GM23338 (cell line): Measurements from ENCODE around the gene FILIP1L. TPM values are rescaled to one million over a fixed set of nuclear protein-coding genes. Genes with fewer than 3 reads are reported as not detected.

Source experiments
- ATAC-seq: fragments of 200-7000 bp; cut with Tn5 transposase; 3 replicates; pipeline ENCODE4 v1.9.1; 2020
- DNase-seq: peaks from one replicate; pipeline ENCODE4 v3.0.0-alpha.2; 2015; ENCODE audit warnings: low spot score
- H2AFZ ChIP-seq: fragments of 200-600 bp; sonication (generic); 2 replicates; pipeline ENCODE4 v1.8.0; 2016; ENCODE audit warnings: antibody characterized with exemption, mild to moderate bottlenecking, moderate library complexity
- H3F3A ChIP-seq: fragments of 200-600 bp; sonication (generic); replicated peaks from 2 replicates; pipeline ENCODE4 v1.8.0; 2017; ENCODE audit warnings: antibody characterized with exemption, mixed run types, low read depth
- H3K27ac ChIP-seq: fragments of 200-600 bp; sonication (generic); 2 replicates; pipeline ENCODE4 v1.6.1; 2016; ENCODE audit warnings: low read depth
- H3K27me3 ChIP-seq: fragments of 200-600 bp; sonication (generic); 2 replicates; pipeline ENCODE4 v1.8.0; 2016; ENCODE audit warnings: mild to moderate bottlenecking, mixed run types, moderate library complexity; ENCODE audit not compliant: insufficient read depth
- H3K36me3 ChIP-seq: fragments of 200-600 bp; sonication (generic); 2 replicates; pipeline ENCODE4 v1.8.0; 2016; ENCODE audit warnings: mild to moderate bottlenecking; ENCODE audit not compliant: insufficient read depth
- H3K4me1 ChIP-seq: fragments of 200-600 bp; sonication (generic); 2 replicates; pipeline ENCODE4 v1.8.0; 2016; ENCODE audit warnings: mild to moderate bottlenecking, moderate library complexity; ENCODE audit not compliant: insufficient read depth
- H3K4me2 ChIP-seq: fragments of 200-600 bp; sonication (generic); 2 replicates; pipeline ENCODE4 v1.7.1; 2017; ENCODE audit warnings: mixed run types
- H3K4me3 ChIP-seq: fragments of 200-600 bp; sonication (generic); 2 replicates; pipeline ENCODE4 v1.6.1; 2016; ENCODE audit warnings: mixed run types
- H3K79me2 ChIP-seq: fragments of 200-600 bp; sonication (generic); replicated peaks from 2 replicates; pipeline ENCODE4 v1.8.0; 2017; ENCODE audit warnings: mild to moderate bottlenecking; ENCODE audit not compliant: insufficient read depth
- H3K9me2 ChIP-seq: fragments of 200-600 bp; sonication (generic); 2 replicates; pipeline ENCODE4 v1.8.0; 2017; ENCODE audit not compliant: insufficient read depth
- H4K20me1 ChIP-seq: fragments of 200-600 bp; sonication (generic); replicated peaks from 2 replicates; pipeline ENCODE4 v1.8.0; 2017; ENCODE audit warnings: mild to moderate bottlenecking; ENCODE audit not compliant: insufficient read depth
- H3K27ac Mint-ChIP-seq: 2 replicates; pipeline ENCODE4 v1.8.0; 2020; ENCODE audit warnings: inconsistent platforms, mild to moderate bottlenecking, moderate library complexity, mixed read lengths
- H3K27me3 Mint-ChIP-seq: 3 replicates; pipeline ENCODE4 v1.8.0; 2022; ENCODE audit warnings: low read depth, mild to moderate bottlenecking, moderate library complexity, mixed read lengths, inconsistent platforms; ENCODE audit not compliant: insufficient read depth, poor library complexity
- H3K36me3 Mint-ChIP-seq: 3 replicates; pipeline ENCODE4 v1.8.0; 2021; ENCODE audit warnings: low read depth, mild to moderate bottlenecking, inconsistent platforms, moderate library complexity, mixed read lengths
- H3K4me1 Mint-ChIP-seq: 3 replicates; pipeline ENCODE4 v1.8.0; 2020; ENCODE audit warnings: mild to moderate bottlenecking, inconsistent platforms, mixed read lengths
- H3K4me3 Mint-ChIP-seq: 3 replicates; pipeline ENCODE4 v1.8.0; 2021; ENCODE audit warnings: moderate library complexity, mild to moderate bottlenecking, inconsistent platforms, mixed read lengths
- H3K9me3 Mint-ChIP-seq: 3 replicates; pipeline ENCODE4 v1.8.0; 2020; ENCODE audit warnings: moderate library complexity, mild to moderate bottlenecking, inconsistent platforms, mixed read lengths
- CREB1 ChIP-seq: fragments of 250-450 bp; sonication (Bioruptor Pico); IDR thresholded peaks from 2 replicates; pipeline ENCODE4 v1.5.0; 2020; ENCODE audit warnings: low read depth, mild to moderate bottlenecking, moderate library complexity
- JUNB ChIP-seq: IDR thresholded peaks from one replicate; pipeline ENCODE4 v1.6.1; 2016; ENCODE audit warnings: antibody characterized with exemption; ENCODE audit not compliant: unreplicated experiment
- NANOG ChIP-seq: IDR thresholded peaks from 2 replicates; pipeline ENCODE4 v1.6.1; 2016; ENCODE audit warnings: antibody characterized with exemption, borderline replicate concordance
- ZNF331 ChIP-seq: fragments of 250-450 bp; sonication (Bioruptor Pico); IDR thresholded peaks from 2 replicates; pipeline ENCODE4 v1.5.0; 2020; ENCODE audit warnings: low read depth, mild to moderate bottlenecking, moderate library complexity
- polyA plus RNA-seq: library from polyadenylated mRNA; unstranded; fragments of >200 nt; fragmentation: Nextera tagmentation; extraction: Ambion mirVana; gene quantifications from 2 replicates; pipeline ENCODE4 v1.2.1, GENCODE V29; 2016
- total RNA-seq: library from RNA; depleted of rRNA; stranded (reverse); fragments of >200 nt; shearing (Covaris generic); gene quantifications from 2 replicates; pipeline ENCODE4 v1.2.3, GENCODE V29; 2014
- TF ChIP-seq, protein P1 (sequence below): fragments of 250-450 bp; sonication (Bioruptor Pico); IDR thresholded peaks from 2 replicates; pipeline ENCODE4 v1.5.0; 2020; ENCODE audit warnings: mild to moderate bottlenecking, moderate library complexity

The FILIP1L gene
- total and polyA plus RNA-seq, 2 experiments from 2014 or later = 1.6 TPM; not detected in 1

GRCh38 chr3:100131241-100131640 is 16.9 kb upstream of the FILIP1L start (continued):
- TF ChIP-seq ZNF331 (CRISPR knock-in tag) (no peak), NANOG (no peak), JUNB (no peak), CREB1 (no peak)
- TF ChIP-seq, protein P1, sequence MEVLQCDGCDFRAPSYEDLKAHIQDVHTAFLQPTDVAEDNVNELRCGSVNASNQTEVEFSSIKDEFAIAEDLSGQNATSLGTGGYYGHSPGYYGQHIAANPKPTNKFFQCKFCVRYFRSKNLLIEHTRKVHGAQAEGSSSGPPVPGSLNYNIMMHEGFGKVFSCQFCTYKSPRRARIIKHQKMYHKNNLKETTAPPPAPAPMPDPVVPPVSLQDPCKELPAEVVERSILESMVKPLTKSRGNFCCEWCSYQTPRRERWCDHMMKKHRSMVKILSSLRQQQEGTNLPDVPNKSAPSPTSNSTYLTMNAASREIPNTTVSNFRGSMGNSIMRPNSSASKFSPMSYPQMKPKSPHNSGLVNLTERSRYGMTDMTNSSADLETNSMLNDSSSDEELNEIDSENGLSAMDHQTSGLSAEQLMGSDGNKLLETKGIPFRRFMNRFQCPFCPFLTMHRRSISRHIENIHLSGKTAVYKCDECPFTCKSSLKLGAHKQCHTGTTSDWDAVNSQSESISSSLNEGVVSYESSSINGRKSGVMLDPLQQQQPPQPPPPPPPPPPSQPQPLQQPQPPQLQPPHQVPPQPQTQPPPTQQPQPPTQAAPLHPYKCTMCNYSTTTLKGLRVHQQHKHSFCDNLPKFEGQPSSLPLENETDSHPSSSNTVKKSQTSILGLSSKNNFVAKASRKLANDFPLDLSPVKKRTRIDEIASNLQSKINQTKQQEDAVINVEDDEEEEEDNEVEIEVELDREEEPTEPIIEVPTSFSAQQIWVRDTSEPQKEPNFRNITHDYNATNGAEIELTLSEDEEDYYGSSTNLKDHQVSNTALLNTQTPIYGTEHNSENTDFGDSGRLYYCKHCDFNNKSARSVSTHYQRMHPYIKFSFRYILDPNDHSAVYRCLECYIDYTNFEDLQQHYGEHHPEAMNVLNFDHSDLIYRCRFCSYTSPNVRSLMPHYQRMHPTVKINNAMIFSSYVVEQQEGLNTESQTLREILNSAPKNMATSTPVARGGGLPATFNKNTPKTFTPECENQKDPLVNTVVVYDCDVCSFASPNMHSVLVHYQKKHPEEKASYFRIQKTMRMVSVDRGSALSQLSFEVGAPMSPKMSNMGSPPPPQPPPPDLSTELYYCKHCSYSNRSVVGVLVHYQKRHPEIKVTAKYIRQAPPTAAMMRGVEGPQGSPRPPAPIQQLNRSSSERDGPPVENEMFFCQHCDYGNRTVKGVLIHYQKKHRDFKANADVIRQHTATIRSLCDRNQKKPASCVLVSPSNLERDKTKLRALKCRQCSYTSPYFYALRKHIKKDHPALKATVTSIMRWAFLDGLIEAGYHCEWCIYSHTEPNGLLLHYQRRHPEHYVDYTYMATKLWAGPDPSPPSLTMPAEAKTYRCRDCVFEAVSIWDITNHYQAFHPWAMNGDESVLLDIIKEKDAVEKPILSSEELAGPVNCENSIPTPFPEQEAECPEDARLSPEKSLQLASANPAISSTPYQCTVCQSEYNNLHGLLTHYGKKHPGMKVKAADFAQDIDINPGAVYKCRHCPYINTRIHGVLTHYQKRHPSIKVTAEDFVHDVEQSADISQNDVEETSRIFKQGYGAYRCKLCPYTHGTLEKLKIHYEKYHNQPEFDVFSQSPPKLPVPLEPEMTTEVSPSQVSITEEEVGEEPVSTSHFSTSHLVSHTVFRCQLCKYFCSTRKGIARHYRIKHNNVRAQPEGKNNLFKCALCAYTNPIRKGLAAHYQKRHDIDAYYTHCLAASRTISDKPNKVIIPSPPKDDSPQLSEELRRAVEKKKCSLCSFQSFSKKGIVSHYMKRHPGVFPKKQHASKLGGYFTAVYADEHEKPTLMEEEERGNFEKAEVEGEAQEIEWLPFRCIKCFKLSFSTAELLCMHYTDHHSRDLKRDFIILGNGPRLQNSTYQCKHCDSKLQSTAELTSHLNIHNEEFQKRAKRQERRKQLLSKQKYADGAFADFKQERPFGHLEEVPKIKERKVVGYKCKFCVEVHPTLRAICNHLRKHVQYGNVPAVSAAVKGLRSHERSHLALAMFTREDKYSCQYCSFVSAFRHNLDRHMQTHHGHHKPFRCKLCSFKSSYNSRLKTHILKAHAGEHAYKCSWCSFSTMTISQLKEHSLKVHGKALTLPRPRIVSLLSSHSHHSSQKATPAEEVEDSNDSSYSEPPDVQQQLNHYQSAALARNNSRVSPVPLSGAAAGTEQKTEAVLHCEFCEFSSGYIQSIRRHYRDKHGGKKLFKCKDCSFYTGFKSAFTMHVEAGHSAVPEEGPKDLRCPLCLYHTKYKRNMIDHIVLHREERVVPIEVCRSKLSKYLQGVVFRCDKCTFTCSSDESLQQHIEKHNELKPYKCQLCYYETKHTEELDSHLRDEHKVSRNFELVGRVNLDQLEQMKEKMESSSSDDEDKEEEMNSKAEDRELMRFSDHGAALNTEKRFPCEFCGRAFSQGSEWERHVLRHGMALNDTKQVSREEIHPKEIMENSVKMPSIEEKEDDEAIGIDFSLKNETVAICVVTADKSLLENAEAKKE (CRISPR knock-in tag) = no peak

- Histone ChIP-seq H4K20me1 (no peaks in the 10 kb centered on the region), H3K27ac (no peak overlapping the region), H3K79me2 (no peaks in the 10 kb centered on the region), H2AFZ (no peak overlapping the region), H3F3A (no peaks in the 10 kb centered on the region), H3K4me2 (no peak overlapping the region), H3K36me3 (no peaks in the 10 kb centered on the region), H3K4me3 (no peak overlapping the region), H3K4me1 (no peaks in the 10 kb centered on the region), H3K27me3 (no peaks in the 10 kb centered on the region), H3K9me2 (no peaks in the 10 kb centered on the region)
- DNase-seq (no peak), ATAC-seq (no peak)
- H3K27me3 Mint-ChIP-seq = no peaks in the 10 kb centered on the region
- H3K4me1 Mint-ChIP-seq = no peaks in the 10 kb centered on the region; the same call in 2 of the 3 replicates
- no peaks in the 10 kb centered on the region for H3K9me3 Mint-ChIP-seq
- TF ChIP-seq CREB1 = no peak
- TF ChIP-seq NANOG = no peak
- no peaks in the 10 kb centered on the region for H3K36me3 Mint-ChIP-seq
- H3K4me3 Mint-ChIP-seq = no peak overlapping the region
- H3K27ac Mint-ChIP-seq = no peak overlapping the region
Measured at GRCh38 chr3:100129941-100130340, 15.6 kb upstream of the FILIP1L start.

- Mint-ChIP-seq H3K27me3 (no peaks in the 10 kb centered on the region), H3K36me3 (no peaks in the 10 kb centered on the region), H3K9me3 (no peaks in the 10 kb centered on the region), H3K27ac (no peak overlapping the region), H3K4me1 (no peaks in the 10 kb centered on the region; the same call in 1 of the 3 replicates), H3K4me3 (no peak overlapping the region)
- H2AFZ ChIP-seq = no peak overlapping the region
- H3K79me2 ChIP-seq = no peaks in the 10 kb centered on the region
- DNase-seq (no peak), ATAC-seq (no peak)
- no peaks in the 10 kb centered on the region for H3K9me2 ChIP-seq
- H3F3A ChIP-seq = no peaks in the 10 kb centered on the region
- no peak overlapping the region for H3K27ac ChIP-seq
- no peaks in the 10 kb centered on the region for H3K4me1 ChIP-seq
- H3K4me2 ChIP-seq = no peak overlapping the region
- no peak overlapping the region for H3K4me3 ChIP-seq
- H3K27me3 ChIP-seq = no peaks in the 10 kb centered on the region
- no peaks in the 10 kb centered on the region for H3K36me3 ChIP-seq
- H4K20me1 ChIP-seq = no peaks in the 10 kb centered on the region
- TF ChIP-seq, protein P1 (CRISPR knock-in tag) = no peak
- TF ChIP-seq CREB1 = no peak
Measured at GRCh38 chr3:100128565-100128964, 14.3 kb upstream of the FILIP1L start.
